ENCODE data around the gene PCDHB11. TPM values are rescaled to one million over a fixed set of nuclear protein-coding genes. Genes with fewer than 3 reads are reported as not detected.
A peak's percentile ranks its signal among the peaks of the same experiment; 100 is the strongest.
"Not testable (repeated sequence)": the region's sequence is repeated elsewhere in the genome, so short reads cannot be mapped to it uniquely, and the experiment has no call there.

PCDHB11 gene
- total RNA-seq, 4 donors from 2014 or later, result 0.05 to 1.1 (median 0.53) TPM

- Histone ChIP-seq H3K27me3 (peaks cover 5 to 50% (median 25%) of the 10 kb centered on the region in 3 donors), H3K27ac (no peak overlapping the region), H3K4me3 (no peak overlapping the region), H3K36me3 (no peaks in the 10 kb centered on the region), H3K9me3 (peaks cover 0 to 22% (median 13%) of the 10 kb centered on the region in 3 donors), H3K4me1 (no peaks in the 10 kb centered on the region)
- ATAC-seq, result no peak
- intact Hi-C loops (cut with DNase I; ENCODE audit: low total_unique reads), result no loop called here
- in situ Hi-C loops (cut with MboI; ENCODE audit: low sequenced_read_pairs in 4 of 4), result no loop called here
- no peak for TF ChIP-seq CTCF (IDR thresholded peaks at IDR 0.05 in 4 of 5, conservative IDR thresholded peaks at IDR 0.05 in 1 of 5)
- no peak for TF ChIP-seq POLR2A (IDR thresholded peaks at IDR 0.05)
- no peak for DNase-seq
Measured at GRCh38 chr5:141175933-141176332, 23.5 kb upstream of the PCDHB11 start.

- H3K36me3 ChIP-seq; ATAC-seq; H3K4me3 ChIP-seq; DNase-seq; in situ Hi-C loops (cut with MboI; ENCODE audit: low sequenced_read_pairs in 4 of 4); H3K27ac ChIP-seq; H3K4me1 ChIP-seq; intact Hi-C loops (cut with DNase I; ENCODE audit: low total_unique reads): not testable (repeated sequence)
- Histone ChIP-seq H3K9me3 (peaks cover 0 to 22% (median 13%) of the 10 kb centered on the region in 3 donors), H3K27me3 (peaks cover 5 to 50% (median 25%) of the 10 kb centered on the region in 3 donors)
Measured at GRCh38 chr5:141177577-141178191, 21.7 kb upstream of the PCDHB11 start, which contains the start of gene PCDHB8. PCDHB8 (plus strand) TSS chr5:141177790; CDS start chr5:141178035, 245 bp downstream.

GRCh38 chr5:141179371-141179770 lies 20.1 kb upstream of the PCDHB11 start:
- H3K27ac ChIP-seq; ATAC-seq; H3K4me1 ChIP-seq; intact Hi-C loops (cut with DNase I; ENCODE audit: low total_unique reads); DNase-seq; H3K36me3 ChIP-seq; H3K4me3 ChIP-seq; in situ Hi-C loops (cut with MboI; ENCODE audit: low sequenced_read_pairs in 4 of 4): not testable (repeated sequence)
- Histone ChIP-seq H3K27me3 (peaks cover 5 to 50% (median 25%) of the 10 kb centered on the region in 3 donors), H3K9me3 (peaks cover 0 to 18% (median 17%) of the 10 kb centered on the region in 3 donors)

GRCh38 chr5:141179876-141180275 lies 19.6 kb upstream of the PCDHB11 start:
- ATAC-seq; intact Hi-C loops (cut with DNase I; ENCODE audit: low total_unique reads); H3K36me3 ChIP-seq: not testable (repeated sequence)

GRCh38 chr5:141180313-141180712 lies 19.1 kb upstream of the PCDHB11 start:
- Histone ChIP-seq H3K36me3 (no peaks in the 10 kb centered on the region), H3K27ac (no peak overlapping the region), H3K27me3 (peaks cover 0 to 48% (median 26%) of the 10 kb centered on the region in 3 donors), H3K4me1 (no peaks in the 10 kb centered on the region), H3K4me3 (no peak overlapping the region), H3K9me3 (peaks cover 0 to 17% (median 11%) of the 10 kb centered on the region in 3 donors)
- no peak for TF ChIP-seq CTCF (IDR thresholded peaks at IDR 0.05 in 4 of 5, conservative IDR thresholded peaks at IDR 0.05 in 1 of 5)
- no peak for ATAC-seq
- intact Hi-C loops (cut with DNase I; ENCODE audit: low total_unique reads) (no loop called here), in situ Hi-C loops (cut with MboI; ENCODE audit: low sequenced_read_pairs in 4 of 4) (no loop called here)
- DNase-seq, result no peak

More at GRCh38 chr5:141179876-141180275, 19.6 kb upstream of the PCDHB11 start:
- H3K4me1 ChIP-seq; in situ Hi-C loops (cut with MboI; ENCODE audit: low sequenced_read_pairs in 4 of 4); H3K27ac ChIP-seq; DNase-seq; H3K4me3 ChIP-seq: not testable (repeated sequence)
- H3K27me3 ChIP-seq, result peaks cover 2 to 50% (median 27%) of the 10 kb centered on the region in 3 donors
- H3K9me3 ChIP-seq, result peaks cover 0 to 17% (median 15%) of the 10 kb centered on the region in 3 donors

GRCh38 chr5:141182248-141182647 lies 17.2 kb upstream of the PCDHB11 start, which contains the start of gene PCDHB16:
PCDHB16 (plus strand) TSS chr5:141182387; CDS start chr5:141182560, 173 bp downstream.
- ATAC-seq (peak in 1 of 2 donors; percentile 27), DNase-seq (no peak)
- H3K4me1 ChIP-seq, result no peaks in the 10 kb centered on the region
- H3K27me3 ChIP-seq, result peaks cover 0 to 33% (median 14%) of the 10 kb centered on the region in 3 donors
- intact Hi-C loops (cut with DNase I; ENCODE audit: low total_unique reads) (no loop called here), in situ Hi-C loops (cut with MboI; ENCODE audit: low sequenced_read_pairs in 4 of 4) (no loop called here)
- H3K9me3 ChIP-seq, result peaks cover 5 to 10% (median 7%) of the 10 kb centered on the region in 3 donors
- peak within 1 kb of the TSS in 1 of 4 donors; percentile 25 for H3K27ac ChIP-seq
- H3K4me3 ChIP-seq, result peak within 1 kb of the TSS; percentile 35 to 45 (median 38)
- H3K36me3 ChIP-seq, result no peaks in the 10 kb centered on the region
- TF ChIP-seq CTCF (IDR thresholded peaks at IDR 0.05 in 4 of 5, conservative IDR thresholded peaks at IDR 0.05 in 1 of 5), result peak in 1 of 5 experiments; percentile 25
- no peak for TF ChIP-seq POLR2A (IDR thresholded peaks at IDR 0.05)

GRCh38 chr5:141184117-141184855 lies 15.1 kb upstream of the PCDHB11 start:
- DNase-seq; H3K36me3 ChIP-seq; H3K27ac ChIP-seq; H3K4me1 ChIP-seq; ATAC-seq; H3K9me3 ChIP-seq; in situ Hi-C loops (cut with MboI; ENCODE audit: low sequenced_read_pairs in 4 of 4); intact Hi-C loops (cut with DNase I; ENCODE audit: low total_unique reads): not testable (repeated sequence)
- peaks cover 0 to 16% (median 6%) of the 10 kb centered on the region in 3 donors for H3K27me3 ChIP-seq
- H3K4me3 ChIP-seq, result peak overlapping the region in 1 of 4 donors; percentile 31

Data from gastrocnemius medialis (tissue), 4 donors.